Measurements from ENCODE around the gene SKIC3.

Gene SKIC3

GRCh38 chr5:95554647-95555548, at the start of gene SKIC3, which contains the start of gene ARSK:
SKIC3 (minus strand) TSS chr5:95554977; CDS start chr5:95547150, 7,827 bp downstream.
ARSK (plus strand) TSS chr5:95555101; CDS start chr5:95555279, 178 bp downstream.
- Mint-ChIP-seq H3K36me3 (ENCODE audit: low read depth) (peaks cover 18% of the 10 kb centered on the region), H3K9me3 (no peaks in the 10 kb centered on the region), H3K27ac (peak within 1 kb of the TSS; percentile 86 to 91 (median 91)), H3K4me3 (peak within 1 kb of the TSS; percentile 92 to 97 (median 94)), H3K27me3 (ENCODE audit: low read depth) (no peaks in the 10 kb centered on the region), H3K4me1 (peaks cover 35% of the 10 kb centered on the region)
- peak; percentile 45 to 55 (median 51) for TF ChIP-seq CTCF (IDR thresholded peaks at IDR 0.05; ENCODE audit: unreplicated experiment in 3 of 3)

- Mint-ChIP-seq H3K9me3 (no peaks in the 10 kb centered on the region), H3K36me3 (ENCODE audit: low read depth) (peaks cover 26% of the 10 kb centered on the region), H3K4me1 (no peaks in the 10 kb centered on the region), H3K27ac (no peak overlapping the region), H3K27me3 (ENCODE audit: low read depth) (no peaks in the 10 kb centered on the region), H3K4me3 (no peak overlapping the region)
- no peak for TF ChIP-seq CTCF (IDR thresholded peaks at IDR 0.05; ENCODE audit: unreplicated experiment in 3 of 3)
Observed at GRCh38 chr5:95600557-95600956, 45.8 kb upstream of the SKIC3 start.

GRCh38 chr5:95599252-95599651, 44.5 kb upstream of the SKIC3 start:
- TF ChIP-seq CTCF (IDR thresholded peaks at IDR 0.05; ENCODE audit: unreplicated experiment in 3 of 3) = no peak
- H3K36me3 Mint-ChIP-seq (ENCODE audit: low read depth) = peaks cover 23% of the 10 kb centered on the region
- no peak overlapping the region for H3K27ac Mint-ChIP-seq
- no peak overlapping the region for H3K4me3 Mint-ChIP-seq
- no peaks in the 10 kb centered on the region for H3K9me3 Mint-ChIP-seq
- H3K27me3 Mint-ChIP-seq (ENCODE audit: low read depth) = no peaks in the 10 kb centered on the region
- H3K4me1 Mint-ChIP-seq = no peaks in the 10 kb centered on the region

- H3K36me3 Mint-ChIP-seq (ENCODE audit: low read depth) = peaks cover 14% of the 10 kb centered on the region
- no peak overlapping the region for H3K4me3 Mint-ChIP-seq
- TF ChIP-seq CTCF (IDR thresholded peaks at IDR 0.05; ENCODE audit: unreplicated experiment in 3 of 3) = no peak
- H3K4me1 Mint-ChIP-seq = no peaks in the 10 kb centered on the region
- no peaks in the 10 kb centered on the region for H3K9me3 Mint-ChIP-seq
- H3K27me3 Mint-ChIP-seq (ENCODE audit: low read depth) = no peaks in the 10 kb centered on the region
- no peak overlapping the region for H3K27ac Mint-ChIP-seq
Observed at GRCh38 chr5:95595289-95595931, 40.6 kb upstream of the SKIC3 start.

GRCh38 chr5:95591490-95591901, 36.7 kb upstream of the SKIC3 start:
- no peaks in the 10 kb centered on the region for H3K4me1 Mint-ChIP-seq
- peaks cover 15% of the 10 kb centered on the region for H3K36me3 Mint-ChIP-seq (ENCODE audit: low read depth)
- H3K27ac Mint-ChIP-seq = no peak overlapping the region
- no peak overlapping the region for H3K4me3 Mint-ChIP-seq
- H3K27me3 Mint-ChIP-seq (ENCODE audit: low read depth) = no peaks in the 10 kb centered on the region
- TF ChIP-seq CTCF (IDR thresholded peaks at IDR 0.05; ENCODE audit: unreplicated experiment in 3 of 3) = no peak
- no peaks in the 10 kb centered on the region for H3K9me3 Mint-ChIP-seq
